ENCODE measurements around the gene MAP7.
"Not testable (repeated sequence)": the region's sequence is repeated elsewhere in the genome, so short reads cannot be mapped to it uniquely, and the experiment has no call there.

DNA sequence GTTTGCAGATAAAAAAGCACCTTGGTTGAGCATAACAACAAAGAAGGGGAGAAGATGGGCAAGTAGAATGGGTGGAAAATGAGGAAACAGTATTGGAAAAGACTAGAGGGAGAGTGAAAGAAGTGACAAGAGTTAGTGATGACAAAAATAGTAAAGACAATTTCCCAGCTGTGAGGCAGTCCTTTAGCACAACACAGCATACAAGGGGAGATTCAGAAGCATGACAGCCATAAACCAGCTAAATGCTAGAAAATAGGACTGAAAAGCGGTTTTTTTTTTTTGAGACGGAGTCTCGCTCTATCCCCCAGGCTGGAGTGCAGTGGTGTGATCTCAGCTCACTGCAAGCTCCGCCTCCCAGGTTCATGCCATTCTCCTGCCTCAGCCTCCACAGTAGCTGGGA is 174.4 kb downstream of the MAP7 start:
- TF ChIP-seq, protein P1, sequence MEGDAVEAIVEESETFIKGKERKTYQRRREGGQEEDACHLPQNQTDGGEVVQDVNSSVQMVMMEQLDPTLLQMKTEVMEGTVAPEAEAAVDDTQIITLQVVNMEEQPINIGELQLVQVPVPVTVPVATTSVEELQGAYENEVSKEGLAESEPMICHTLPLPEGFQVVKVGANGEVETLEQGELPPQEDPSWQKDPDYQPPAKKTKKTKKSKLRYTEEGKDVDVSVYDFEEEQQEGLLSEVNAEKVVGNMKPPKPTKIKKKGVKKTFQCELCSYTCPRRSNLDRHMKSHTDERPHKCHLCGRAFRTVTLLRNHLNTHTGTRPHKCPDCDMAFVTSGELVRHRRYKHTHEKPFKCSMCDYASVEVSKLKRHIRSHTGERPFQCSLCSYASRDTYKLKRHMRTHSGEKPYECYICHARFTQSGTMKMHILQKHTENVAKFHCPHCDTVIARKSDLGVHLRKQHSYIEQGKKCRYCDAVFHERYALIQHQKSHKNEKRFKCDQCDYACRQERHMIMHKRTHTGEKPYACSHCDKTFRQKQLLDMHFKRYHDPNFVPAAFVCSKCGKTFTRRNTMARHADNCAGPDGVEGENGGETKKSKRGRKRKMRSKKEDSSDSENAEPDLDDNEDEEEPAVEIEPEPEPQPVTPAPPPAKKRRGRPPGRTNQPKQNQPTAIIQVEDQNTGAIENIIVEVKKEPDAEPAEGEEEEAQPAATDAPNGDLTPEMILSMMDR (IDR thresholded peaks at IDR 0.05; ENCODE audit: low read depth, low read length), result not testable (repeated sequence)
- TF ChIP-seq EZH2phosphoT487 (IDR thresholded peaks at IDR 0.05; ENCODE audit: low read depth), result not testable (repeated sequence)

All from OCI-LY3 (cell line).